Measurements from ENCODE around the gene TMEM217.

Gene TMEM217

GRCh38 chr6:37243131-37243815 is 14.7 kb downstream of the TMEM217 start:
- DNase-seq, result no peak

- peak; percentile 69 to 91 for DNase-seq
These were observed 15.4 kb downstream of the TMEM217 start for GRCh38 chr6:37242429-37243052.

GRCh38 chr6:37241775-37242428 is 16.0 kb downstream of the TMEM217 start:
- no peak for DNase-seq

- DNase-seq, result no peak
These were observed 16.8 kb downstream of the TMEM217 start for GRCh38 chr6:37241131-37241530.

- peak; percentile 59 to 89 for DNase-seq
These were observed 17.8 kb downstream of the TMEM217 start for GRCh38 chr6:37239950-37240713.

- no peak for DNase-seq
These were observed 18.4 kb downstream of the TMEM217 start for GRCh38 chr6:37239526-37239925.

- DNase-seq, result no peak
These were observed 19.6 kb downstream of the TMEM217 start for GRCh38 chr6:37238381-37238780.

- DNase-seq, result no peak
These were observed 20.2 kb downstream of the TMEM217 start for GRCh38 chr6:37237789-37238188.

- no peak for DNase-seq
These were observed 21.0 kb downstream of the TMEM217 start for GRCh38 chr6:37236921-37237320.

GRCh38 chr6:37233541-37233940 is 24.4 kb downstream of the TMEM217 start:
- no peak for DNase-seq

GRCh38 chr6:37232430-37233017 is 25.4 kb downstream of the TMEM217 start:
- DNase-seq, result no peak

GRCh38 chr6:37230104-37230503 is 27.8 kb downstream of the TMEM217 start:
- DNase-seq, result no peak

- DNase-seq, result no peak
These were observed 32.4 kb downstream of the TMEM217 start for GRCh38 chr6:37225350-37226169.

- no peak for DNase-seq
These were observed 35.0 kb downstream of the TMEM217 start for GRCh38 chr6:37222992-37223391.

- DNase-seq, result peak; percentile 66 to 91
These were observed 35.6 kb downstream of the TMEM217 start for GRCh38 chr6:37222125-37222967.

GRCh38 chr6:37221585-37222124 is 36.3 kb downstream of the TMEM217 start:
- no peak for DNase-seq

- no peak for DNase-seq
These were observed 39.4 kb downstream of the TMEM217 start for GRCh38 chr6:37218511-37218910.

GRCh38 chr6:37218061-37218460 is 39.9 kb downstream of the TMEM217 start:
- no peak for DNase-seq

GRCh38 chr6:37212268-37212667 is 45.7 kb downstream of the TMEM217 start:
- no peak for DNase-seq

GRCh38 chr6:37210313-37210968 is 47.5 kb downstream of the TMEM217 start:
- DNase-seq, result peak in 1 of 2 experiments; percentile 82

Data from SW 1271 (cell line).